Measurements from ENCODE around the gene ARID3C. TPM values are rescaled to one million over a fixed set of nuclear protein-coding genes. Genes with fewer than 3 reads are reported as not detected.

Gene ARID3C
- total and polyA plus RNA-seq, 2 experiments from 2014 or later: 0.21 to 0.27 TPM

DNA sequence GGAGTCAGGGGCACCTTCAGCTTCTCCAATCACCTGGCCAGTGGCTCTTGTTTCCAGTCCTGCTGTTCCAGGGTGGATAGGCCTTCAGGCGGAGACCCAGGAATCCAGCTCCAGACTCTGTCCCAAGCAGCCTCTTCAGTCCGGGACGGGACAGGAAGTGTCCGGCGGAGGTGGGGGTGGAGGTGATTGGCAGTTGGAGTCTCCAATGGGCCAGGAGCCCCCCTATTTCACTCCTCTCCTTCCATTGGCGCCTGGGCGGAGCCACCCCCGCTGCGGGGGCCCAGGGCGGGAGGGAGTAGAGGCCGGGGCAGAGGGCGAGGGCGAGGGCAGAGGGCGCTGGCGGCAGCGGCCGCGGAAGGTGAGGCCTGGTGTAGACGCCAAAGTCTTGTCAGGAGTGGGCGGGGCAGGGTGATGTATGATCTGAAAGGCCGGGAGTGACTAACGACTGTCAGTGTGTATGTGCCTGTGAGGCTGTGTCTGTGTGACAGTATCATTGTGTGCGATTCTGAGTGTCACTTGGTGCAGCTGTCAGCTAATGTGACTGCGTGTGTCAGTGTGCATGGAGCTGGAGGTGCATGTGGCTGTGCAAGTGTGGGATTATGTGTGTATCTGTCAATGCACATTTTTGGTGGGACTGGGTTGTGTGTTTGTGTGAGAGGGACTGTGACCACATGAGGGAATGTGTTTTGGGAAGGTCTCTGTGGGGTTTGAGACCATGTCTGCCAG, 23.2 kb upstream of the ARID3C start, which contains the start of gene IL11RA:
TSS of gene IL11RA (plus strand) at position 310 of the 726 bp plus-strand sequence. CDS start 3,033 bp downstream, outside the sequence.
- Histone ChIP-seq H3K27ac (peak within 1 kb of the TSS; percentile 94), H2AFZ (peak within 1 kb of the TSS; percentile 12), H3K27me3 (no peaks in the 10 kb centered on the region), H3K4me2 (peak within 1 kb of the TSS; percentile 87), H3K4me1 (ENCODE audit: insufficient read depth) (peaks cover 49% of the 10 kb centered on the region), H3K4me3 (no peak within 1 kb of the TSS), H4K20me1 (ENCODE audit: insufficient read depth, poor library complexity, severe bottlenecking) (no peaks in the 10 kb centered on the region), H3K36me3 (replicated peaks; ENCODE audit: insufficient read depth, low read depth) (no peaks in the 10 kb centered on the region), H3K79me2 (peaks cover 30% of the 10 kb centered on the region), H3K9me2 (replicated peaks; ENCODE audit: insufficient read depth) (no peaks in the 10 kb centered on the region), H3K9me3 (ENCODE audit: low read depth) (no peaks in the 10 kb centered on the region)
- WGBS (ENCODE audit: low lambda C conversion rate, missing lambda C conversion rate): 3% methylated on average over 15 of the region's 24 CpGs
- TF ChIP-seq EZH2phosphoT487 (IDR thresholded peaks at IDR 0.05; ENCODE audit: low read depth, severe bottlenecking, unreplicated experiment): no peak
- TF ChIP-seq, protein P1, sequence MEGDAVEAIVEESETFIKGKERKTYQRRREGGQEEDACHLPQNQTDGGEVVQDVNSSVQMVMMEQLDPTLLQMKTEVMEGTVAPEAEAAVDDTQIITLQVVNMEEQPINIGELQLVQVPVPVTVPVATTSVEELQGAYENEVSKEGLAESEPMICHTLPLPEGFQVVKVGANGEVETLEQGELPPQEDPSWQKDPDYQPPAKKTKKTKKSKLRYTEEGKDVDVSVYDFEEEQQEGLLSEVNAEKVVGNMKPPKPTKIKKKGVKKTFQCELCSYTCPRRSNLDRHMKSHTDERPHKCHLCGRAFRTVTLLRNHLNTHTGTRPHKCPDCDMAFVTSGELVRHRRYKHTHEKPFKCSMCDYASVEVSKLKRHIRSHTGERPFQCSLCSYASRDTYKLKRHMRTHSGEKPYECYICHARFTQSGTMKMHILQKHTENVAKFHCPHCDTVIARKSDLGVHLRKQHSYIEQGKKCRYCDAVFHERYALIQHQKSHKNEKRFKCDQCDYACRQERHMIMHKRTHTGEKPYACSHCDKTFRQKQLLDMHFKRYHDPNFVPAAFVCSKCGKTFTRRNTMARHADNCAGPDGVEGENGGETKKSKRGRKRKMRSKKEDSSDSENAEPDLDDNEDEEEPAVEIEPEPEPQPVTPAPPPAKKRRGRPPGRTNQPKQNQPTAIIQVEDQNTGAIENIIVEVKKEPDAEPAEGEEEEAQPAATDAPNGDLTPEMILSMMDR (IDR thresholded peaks at IDR 0.05; ENCODE audit: poor library complexity): no peak
- TF ChIP-seq EZH2 (IDR thresholded peaks at IDR 0.05; ENCODE audit: borderline replicate concordance): no peak
- DNase-seq (ENCODE audit: low spot score): peak; percentile 92

DNA sequence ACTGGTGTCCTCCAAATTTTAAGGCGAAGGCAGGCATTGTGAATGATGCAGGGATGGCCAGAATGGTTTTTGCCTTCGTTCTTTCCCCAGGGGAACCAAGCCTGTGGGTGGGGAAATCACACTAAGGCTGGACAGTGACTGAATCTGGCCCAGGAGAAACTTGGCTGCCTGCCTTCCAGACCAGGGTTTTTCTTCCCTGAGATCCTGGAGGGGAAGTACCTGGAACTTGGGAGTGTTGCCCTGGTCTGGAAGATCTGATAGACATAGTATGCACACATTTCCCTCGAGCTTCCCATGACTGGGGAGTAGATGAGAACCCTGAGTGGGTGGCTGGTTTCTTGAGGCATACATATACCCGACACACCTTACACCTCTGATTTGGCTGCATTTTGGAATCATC, 22.5 kb upstream of the ARID3C start:
- H3K4me1 ChIP-seq (ENCODE audit: insufficient read depth): peaks cover 49% of the 10 kb centered on the region
- no peak overlapping the region for H2AFZ ChIP-seq
- no peak overlapping the region for H3K4me3 ChIP-seq
- WGBS (ENCODE audit: low lambda C conversion rate, missing lambda C conversion rate): 74% methylated on average over 4 of the region's 4 CpGs
- H3K27me3 ChIP-seq: no peaks in the 10 kb centered on the region
- no peaks in the 10 kb centered on the region for H3K9me2 ChIP-seq (replicated peaks; ENCODE audit: insufficient read depth)
- H4K20me1 ChIP-seq (ENCODE audit: insufficient read depth, poor library complexity, severe bottlenecking): no peaks in the 10 kb centered on the region
- H3K79me2 ChIP-seq: peaks cover 30% of the 10 kb centered on the region
- H3K4me2 ChIP-seq: peak overlapping the region; percentile 87
- no peaks in the 10 kb centered on the region for H3K36me3 ChIP-seq (replicated peaks; ENCODE audit: insufficient read depth, low read depth)
- peak; percentile 48 for DNase-seq (ENCODE audit: low spot score)
- H3K9me3 ChIP-seq (ENCODE audit: low read depth): no peaks in the 10 kb centered on the region
- TF ChIP-seq EZH2 (IDR thresholded peaks at IDR 0.05; ENCODE audit: borderline replicate concordance) (no peak), EZH2phosphoT487 (IDR thresholded peaks at IDR 0.05; ENCODE audit: low read depth, severe bottlenecking, unreplicated experiment) (no peak)
- TF ChIP-seq, protein P1 (IDR thresholded peaks at IDR 0.05; ENCODE audit: poor library complexity): no peak
- peak overlapping the region; percentile 94 for H3K27ac ChIP-seq

DNA sequence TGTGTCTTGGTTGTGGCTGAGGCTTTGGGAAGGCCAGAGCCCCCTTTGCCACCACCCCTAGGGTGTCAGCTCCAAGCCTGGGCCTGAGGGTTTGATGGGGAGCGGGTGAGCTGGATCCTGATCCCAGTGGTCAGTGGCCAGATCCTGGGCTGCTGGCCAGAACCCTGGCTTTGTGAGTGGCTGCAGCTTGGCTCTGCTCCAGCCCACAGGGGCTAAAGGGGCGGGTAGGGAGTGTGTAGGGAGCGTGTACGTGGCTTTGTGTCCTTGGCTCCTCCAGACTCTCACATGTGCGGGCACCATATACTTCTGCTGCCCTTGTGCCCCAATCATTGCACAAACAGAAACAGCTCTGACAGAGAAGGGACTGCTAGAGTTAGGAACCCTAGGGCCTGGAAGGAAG, 21.9 kb upstream of the ARID3C start:
- H3K4me2 ChIP-seq: peak overlapping the region; percentile 87
- no peak overlapping the region for H3K4me3 ChIP-seq
- H3K79me2 ChIP-seq: peaks cover 30% of the 10 kb centered on the region
- H3K27me3 ChIP-seq: no peaks in the 10 kb centered on the region
- H3K4me1 ChIP-seq (ENCODE audit: insufficient read depth): peaks cover 54% of the 10 kb centered on the region
- DNase-seq (ENCODE audit: low spot score): no peak
- no peaks in the 10 kb centered on the region for H4K20me1 ChIP-seq (ENCODE audit: insufficient read depth, poor library complexity, severe bottlenecking)
- WGBS (ENCODE audit: low lambda C conversion rate, missing lambda C conversion rate): 90% methylated on average over 5 of the region's 5 CpGs
- no peaks in the 10 kb centered on the region for H3K9me3 ChIP-seq (ENCODE audit: low read depth)
- H3K9me2 ChIP-seq (replicated peaks; ENCODE audit: insufficient read depth): no peaks in the 10 kb centered on the region
- H3K36me3 ChIP-seq (replicated peaks; ENCODE audit: insufficient read depth, low read depth): no peaks in the 10 kb centered on the region
- peak overlapping the region; percentile 94 for H3K27ac ChIP-seq
- TF ChIP-seq EZH2phosphoT487 (IDR thresholded peaks at IDR 0.05; ENCODE audit: low read depth, severe bottlenecking, unreplicated experiment) (no peak), EZH2 (IDR thresholded peaks at IDR 0.05; ENCODE audit: borderline replicate concordance) (no peak)
- TF ChIP-seq, protein P1 (IDR thresholded peaks at IDR 0.05; ENCODE audit: poor library complexity): no peak
- no peak overlapping the region for H2AFZ ChIP-seq
